H9 (cell line): ENCODE measurements around the gene PNPLA2. TPM values are rescaled to one million over a fixed set of nuclear protein-coding genes. Genes with fewer than 3 reads are reported as not detected.

Experiments used
- DNase-seq: peaks from one replicate; pipeline ENCODE4 v3.0.0-alpha.2; 2017
- H2AFZ ChIP-seq: one replicate; pipeline ENCODE4 v1.6.1; 2013; ENCODE audit warnings: mild to moderate bottlenecking, low read length, control low read depth, moderate library complexity
- H2AK5ac ChIP-seq: 2 replicates; pipeline ENCODE4 v1.6.1; 2013; ENCODE audit warnings: low read length, control low read depth, mixed read lengths; ENCODE audit not compliant: insufficient read length
- H2BK120ac ChIP-seq: one replicate; pipeline ENCODE4 v1.6.1; 2013; ENCODE audit warnings: low read depth, mild to moderate bottlenecking, low read length, control low read depth, inconsistent platforms; ENCODE audit not compliant: poor library complexity, severe bottlenecking
- H2BK12ac ChIP-seq: 2 replicates; pipeline ENCODE4 v1.6.1; 2013; ENCODE audit warnings: low read length, control low read depth, mixed read lengths, low read depth; ENCODE audit not compliant: insufficient read length
- H2BK15ac ChIP-seq: 2 replicates; pipeline ENCODE4 v1.6.1; 2013; ENCODE audit warnings: low read depth, low read length, control low read depth
- H2BK20ac ChIP-seq: one replicate; pipeline ENCODE4 v1.6.1; 2013; ENCODE audit warnings: low read depth, mild to moderate bottlenecking, low read length, control low read depth, inconsistent platforms; ENCODE audit not compliant: poor library complexity, severe bottlenecking
- H2BK5ac ChIP-seq: 2 replicates; pipeline ENCODE4 v1.6.1; 2013; ENCODE audit warnings: low read length, control low read depth, mixed read lengths; ENCODE audit not compliant: insufficient read length
- H3K14ac ChIP-seq: 2 replicates; pipeline ENCODE4 v1.6.1; 2013; ENCODE audit warnings: low read length, control low read depth; ENCODE audit not compliant: insufficient read depth
- H3K18ac ChIP-seq: 2 replicates; pipeline ENCODE4 v1.6.1; 2013; ENCODE audit warnings: low read depth, mild to moderate bottlenecking, mixed read lengths, low read length, control low read depth; ENCODE audit not compliant: insufficient read length
- H3K23ac ChIP-seq: 2 replicates; pipeline ENCODE4 v1.6.1; 2013; ENCODE audit warnings: low read length, control low read depth, mixed read lengths, low read depth; ENCODE audit not compliant: insufficient read length
- H3K23me2 ChIP-seq: 2 replicates; pipeline ENCODE4 v1.6.1; 2013; ENCODE audit warnings: low read depth, mild to moderate bottlenecking, mixed read lengths, low read length, control low read depth; ENCODE audit not compliant: insufficient read length, poor library complexity, severe bottlenecking
- H3K27ac ChIP-seq: 2 replicates; pipeline ENCODE4 v1.5.1; 2013; ENCODE audit warnings: low read length, control low read depth, mixed read lengths, low read depth; ENCODE audit not compliant: insufficient read length
- H3K27me3 ChIP-seq: 2 replicates; pipeline ENCODE4 v1.6.1; 2013; ENCODE audit warnings: low read length, control low read depth, inconsistent platforms; ENCODE audit not compliant: insufficient read depth
- H3K4ac ChIP-seq: 2 replicates; pipeline ENCODE4 v1.6.1; 2013; ENCODE audit warnings: low read depth, mild to moderate bottlenecking, control low read depth, inconsistent platforms, low read length, moderate library complexity
- H3K4me1 ChIP-seq: 2 replicates; pipeline ENCODE4 v1.6.1; 2013; ENCODE audit warnings: low read length, control low read depth, inconsistent platforms; ENCODE audit not compliant: insufficient read depth
- H3K4me2 ChIP-seq: 2 replicates; pipeline ENCODE4 v1.6.1; 2013; ENCODE audit warnings: low read length, control low read depth, mixed read lengths; ENCODE audit not compliant: insufficient read length, insufficient read depth
- H3K56ac ChIP-seq: 2 replicates; pipeline ENCODE4 v1.6.1; 2013; ENCODE audit warnings: low read depth, mild to moderate bottlenecking, mixed read lengths, low read length, control low read depth; ENCODE audit not compliant: insufficient read length
- H3K79me1 ChIP-seq: 2 replicates; pipeline ENCODE4 v1.6.1; 2013; ENCODE audit warnings: low read depth, mild to moderate bottlenecking, moderate library complexity, low read length, control low read depth, inconsistent platforms; ENCODE audit not compliant: insufficient read depth, poor library complexity, severe bottlenecking
- H3K79me2 ChIP-seq: 2 replicates; pipeline ENCODE4 v1.6.1; 2013; ENCODE audit warnings: low read length, control low read depth, inconsistent platforms; ENCODE audit not compliant: insufficient read depth
- H3K9ac ChIP-seq: 2 replicates; pipeline ENCODE4 v1.6.1; 2013; ENCODE audit warnings: low read length, control low read depth, mixed read lengths; ENCODE audit not compliant: insufficient read length; ENCODE audit errors: extremely low read depth
- H3K9me3 ChIP-seq: one replicate; pipeline ENCODE4 v1.6.1; 2013; ENCODE audit warnings: low read depth, low read length, inconsistent platforms; ENCODE audit not compliant: control insufficient read depth
- H3T11ph ChIP-seq: one replicate; pipeline ENCODE4 v1.6.1; 2013; ENCODE audit warnings: mild to moderate bottlenecking, low read length, control low read depth, inconsistent platforms
- H4K20me1 ChIP-seq: one replicate; pipeline ENCODE4 v1.6.1; 2013; ENCODE audit not compliant: control insufficient read depth, insufficient read length, insufficient read depth
- H4K5ac ChIP-seq: 2 replicates; pipeline ENCODE4 v1.6.1; 2013; ENCODE audit warnings: low read depth, mild to moderate bottlenecking, mixed read lengths, low read length, control low read depth; ENCODE audit not compliant: insufficient read length
- H4K8ac ChIP-seq: replicated peaks from 2 replicates; pipeline ENCODE4 v1.6.1; 2013; ENCODE audit warnings: low read length, control low read depth, mixed read lengths, low read depth; ENCODE audit not compliant: insufficient read length
- H4K91ac ChIP-seq: 2 replicates; pipeline ENCODE4 v1.6.1; 2013; ENCODE audit warnings: low read depth, mild to moderate bottlenecking, moderate library complexity, mixed read lengths, low read length, control low read depth; ENCODE audit not compliant: insufficient read length
- H3K27ac Mint-ChIP-seq, 3 experiments: 2 replicates in 2 of 3; 3 replicates in 1 of 3; pipeline ENCODE4 v1.8.0; 2020 to 2021; ENCODE audit warnings: mixed read lengths in 3 of 3, mild to moderate bottlenecking in 1 of 3, moderate library complexity in 1 of 3
- H3K27me3 Mint-ChIP-seq: 2 replicates; pipeline ENCODE4 v1.8.0; 2021; ENCODE audit warnings: low read depth, mild to moderate bottlenecking, moderate library complexity, mixed read lengths
- H3K36me3 Mint-ChIP-seq, 3 experiments: 2 replicates in 2 of 3; 3 replicates in 1 of 3; pipeline ENCODE4 v1.8.0; 2020 to 2021; ENCODE audit warnings: low read depth in 3 of 3, mixed read lengths in 3 of 3; ENCODE audit not compliant: insufficient read depth in 1 of 3
- H3K4me1 Mint-ChIP-seq, 2 experiments: 2 replicates each; pipeline ENCODE4 v1.8.0; 2020; ENCODE audit warnings: mixed read lengths in 2 of 2
- H3K4me3 Mint-ChIP-seq, 2 experiments: 2 replicates in 1 of 2; 3 replicates in 1 of 2; pipeline ENCODE4 v1.8.0; 2020 to 2021; ENCODE audit warnings: mild to moderate bottlenecking in 2 of 2, mixed read lengths in 2 of 2, moderate library complexity in 1 of 2
- H3K9me3 Mint-ChIP-seq, 2 experiments: 2 replicates in 1 of 2; 3 replicates in 1 of 2; pipeline ENCODE4 v1.8.0; 2020; ENCODE audit warnings: mild to moderate bottlenecking in 2 of 2, mixed read lengths in 2 of 2, moderate library complexity in 1 of 2
- WGBS: extraction: QIAGEN DNeasy Blood & Tissue Kit; methylation state at CpG from one replicate; pipeline ENCODE4 v1.1.7; 2013; ENCODE audit warnings: missing lambda C conversion rate, low lambda C conversion rate, mixed read lengths; ENCODE audit not compliant: insufficient read length; ENCODE audit errors: extremely low coverage; 5-methylcytosine and 5-hydroxymethylcytosine counted together
- total RNA-seq: library from RNA; stranded (reverse); gene quantifications from 2 replicates; pipeline ENCODE4 v1.2.1, GENCODE V29; 2021
- TF ChIP-seq, protein P1 (sequence below): fragments of 200-600 bp; sonication (generic); conservative IDR thresholded peaks from 3 replicates; pipeline ENCODE4 v1.8.0; 2021; ENCODE audit warnings: antibody characterized with exemption, mild to moderate bottlenecking

Gene PNPLA2
- total RNA-seq, 1 experiment from 2014 or later: 67.3 TPM

- Histone ChIP-seq H4K8ac (no peak overlapping the region), H2AFZ (no peak overlapping the region), H3K27ac (no peak overlapping the region), H3K23ac (no peak overlapping the region), H3K9ac (no peak overlapping the region), H2BK15ac (no peak overlapping the region), H2BK120ac (no peak overlapping the region), H2BK5ac (no peak overlapping the region), H2AK5ac (no peak overlapping the region), H4K91ac (no peak overlapping the region), H3T11ph (no peak overlapping the region), H3K4ac (no peak overlapping the region), H3K79me1 (no peaks in the 10 kb centered on the region), H3K4me1 (no peaks in the 10 kb centered on the region; the same call in 1 of the 2 replicates), H4K20me1 (no peaks in the 10 kb centered on the region), H3K27me3 (no peaks in the 10 kb centered on the region; the same call in 1 of the 2 replicates), H3K9me3 (no peaks in the 10 kb centered on the region), H3K4me2 (no peak overlapping the region), H2BK12ac (no peak overlapping the region), H3K14ac (no peak overlapping the region), H3K23me2 (peaks cover 12% of the 10 kb centered on the region), H3K79me2 (no peaks in the 10 kb centered on the region), H3K18ac (no peak overlapping the region), H2BK20ac (no peak overlapping the region), H3K56ac (no peak overlapping the region), H4K5ac (no peak overlapping the region)
- Mint-ChIP-seq H3K27me3 (peaks cover 12% of the 10 kb centered on the region), H3K4me1 (peaks cover 14 to 25% of the 10 kb centered on the region in 2 experiments), H3K27ac (peak overlapping the region in 1 of 3 experiments; percentile 90; a peak in 1 of 7 replicates), H3K4me3 (no peak overlapping the region), H3K36me3 (peaks cover 0 to 26% (median 13%) of the 10 kb centered on the region in 3 experiments), H3K9me3 (no peaks in the 10 kb centered on the region; a peak in 1 of 5 replicates)
- TF ChIP-seq, protein P1, sequence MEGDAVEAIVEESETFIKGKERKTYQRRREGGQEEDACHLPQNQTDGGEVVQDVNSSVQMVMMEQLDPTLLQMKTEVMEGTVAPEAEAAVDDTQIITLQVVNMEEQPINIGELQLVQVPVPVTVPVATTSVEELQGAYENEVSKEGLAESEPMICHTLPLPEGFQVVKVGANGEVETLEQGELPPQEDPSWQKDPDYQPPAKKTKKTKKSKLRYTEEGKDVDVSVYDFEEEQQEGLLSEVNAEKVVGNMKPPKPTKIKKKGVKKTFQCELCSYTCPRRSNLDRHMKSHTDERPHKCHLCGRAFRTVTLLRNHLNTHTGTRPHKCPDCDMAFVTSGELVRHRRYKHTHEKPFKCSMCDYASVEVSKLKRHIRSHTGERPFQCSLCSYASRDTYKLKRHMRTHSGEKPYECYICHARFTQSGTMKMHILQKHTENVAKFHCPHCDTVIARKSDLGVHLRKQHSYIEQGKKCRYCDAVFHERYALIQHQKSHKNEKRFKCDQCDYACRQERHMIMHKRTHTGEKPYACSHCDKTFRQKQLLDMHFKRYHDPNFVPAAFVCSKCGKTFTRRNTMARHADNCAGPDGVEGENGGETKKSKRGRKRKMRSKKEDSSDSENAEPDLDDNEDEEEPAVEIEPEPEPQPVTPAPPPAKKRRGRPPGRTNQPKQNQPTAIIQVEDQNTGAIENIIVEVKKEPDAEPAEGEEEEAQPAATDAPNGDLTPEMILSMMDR: no peak
- WGBS: no CpG with 5 or more reads among the region's 53 CpGs
- no peak for DNase-seq
Measured at GRCh38 chr11:823441-824291, 5.0 kb downstream of the PNPLA2 start.
